Measurements from ENCODE around the gene AMOTL2.

- TF ChIP-seq TAF1 (IDR thresholded peaks at IDR 0.05; ENCODE audit: low read depth) (no peak), NFIC (IDR thresholded peaks at IDR 0.05) (no peak), MAX (IDR thresholded peaks at IDR 0.05) (no peak), RAD21 (IDR thresholded peaks at IDR 0.05; ENCODE audit: low read depth) (no peak), EP300 (IDR thresholded peaks at IDR 0.05; ENCODE audit: borderline replicate concordance) (no peak), REST (IDR thresholded peaks at IDR 0.05; ENCODE audit: low read depth) (no peak), USF1 (IDR thresholded peaks at IDR 0.05) (no peak), TCF12 (IDR thresholded peaks at IDR 0.05; ENCODE audit: low read depth) (no peak)
Measured at GRCh38 chr3:134337511-134338200, 36.6 kb downstream of the AMOTL2 start.
